Hippocampal formation (tissue), 2 donors: ENCODE measurements around the gene GDPGP1.

ENCODE experiments used
- DNase-seq, 2 donors: peaks; one replicate each; lab custom pipeline; 2025; lab: John Stamatoyannopoulos, UW

Gene GDPGP1

GRCh38 chr15:90205050-90205848 lies 28.8 kb upstream of the GDPGP1 start:
- peak in 1 of 2 donors; percentile 24 for DNase-seq

GRCh38 chr15:90205886-90206285 lies 28.1 kb upstream of the GDPGP1 start:
- DNase-seq, result no peak

GRCh38 chr15:90207252-90207651 lies 26.8 kb upstream of the GDPGP1 start:
- DNase-seq, result no peak

- no peak for DNase-seq
Observed at GRCh38 chr15:90208356-90208755, 25.7 kb upstream of the GDPGP1 start.

- no peak for DNase-seq
Observed at GRCh38 chr15:90209591-90209990, 24.4 kb upstream of the GDPGP1 start.

- no peak for DNase-seq
Observed at GRCh38 chr15:90210593-90210992, 23.4 kb upstream of the GDPGP1 start.

GRCh38 chr15:90211009-90211408 lies 23.0 kb upstream of the GDPGP1 start:
- DNase-seq, result no peak

- no peak for DNase-seq
Observed at GRCh38 chr15:90211440-90212143, 22.4 kb upstream of the GDPGP1 start.

GRCh38 chr15:90212221-90213098 lies 21.5 kb upstream of the GDPGP1 start:
- DNase-seq, result no peak

GRCh38 chr15:90213122-90213817 lies 20.7 kb upstream of the GDPGP1 start:
- DNase-seq, result no peak

GRCh38 chr15:90213818-90214204 lies 20.2 kb upstream of the GDPGP1 start:
- DNase-seq, result no peak

GRCh38 chr15:90214553-90215196 lies 19.3 kb upstream of the GDPGP1 start:
- no peak for DNase-seq

- no peak for DNase-seq
Observed at GRCh38 chr15:90217671-90218394, 16.2 kb upstream of the GDPGP1 start.

- no peak for DNase-seq
Observed at GRCh38 chr15:90219421-90220141, 14.4 kb upstream of the GDPGP1 start.

GRCh38 chr15:90221246-90221900 lies 12.6 kb upstream of the GDPGP1 start:
- DNase-seq, result peak; percentile 59 to 71

GRCh38 chr15:90222547-90222946 lies 11.5 kb upstream of the GDPGP1 start:
- no peak for DNase-seq

- DNase-seq, result no peak
Observed at GRCh38 chr15:90223441-90224165, 10.4 kb upstream of the GDPGP1 start.

- DNase-seq, result no peak
Observed at GRCh38 chr15:90225047-90225446, 9.0 kb upstream of the GDPGP1 start.
